Amniotic epithelial cell (primary cell): ENCODE data around the gene USP24.

Experiments
- DNase-seq: peaks from one replicate; pipeline ENCODE4 v3.0.0-alpha.2; 2010; ENCODE audit warnings: low read depth

The USP24 gene

DNA sequence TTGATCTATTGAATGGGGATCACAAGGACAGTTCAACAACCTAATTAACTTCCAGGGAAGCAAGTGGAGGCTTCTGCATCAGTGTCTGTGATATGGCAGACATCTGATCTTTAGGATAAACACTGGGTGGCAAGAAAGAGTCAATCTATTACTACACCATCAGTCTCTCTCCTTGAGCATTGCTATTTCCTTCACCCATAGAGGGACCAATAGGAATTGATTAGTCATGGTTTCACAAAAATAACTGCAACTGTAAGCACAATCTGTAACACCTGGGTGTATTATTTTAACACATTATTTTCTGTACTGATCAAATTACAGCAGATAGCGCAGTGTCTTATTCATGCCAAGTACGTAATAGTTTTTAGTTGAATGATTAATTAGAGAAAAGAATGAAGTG lies 50.3 kb downstream of the USP24 start:
- no peak for DNase-seq

DNA sequence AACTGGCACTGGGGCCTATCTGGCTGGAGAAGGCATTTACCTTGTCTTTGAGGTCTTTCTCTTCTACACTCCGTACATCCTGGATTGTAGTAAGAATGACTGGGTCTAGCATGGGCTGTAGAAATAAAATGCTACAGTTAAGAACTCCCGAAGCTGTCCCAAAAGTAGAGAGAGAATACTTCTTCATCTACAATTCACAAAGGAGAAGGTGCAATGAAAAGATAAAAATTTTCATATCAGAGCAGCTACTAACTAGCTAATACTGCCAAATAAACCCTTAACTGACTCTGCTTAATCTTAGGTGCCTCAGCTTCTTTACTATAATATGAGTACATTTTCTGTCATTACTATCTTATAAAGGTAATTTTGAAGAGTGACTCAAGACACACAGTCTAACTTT lies 55.6 kb downstream of the USP24 start:
- no peak for DNase-seq

DNA sequence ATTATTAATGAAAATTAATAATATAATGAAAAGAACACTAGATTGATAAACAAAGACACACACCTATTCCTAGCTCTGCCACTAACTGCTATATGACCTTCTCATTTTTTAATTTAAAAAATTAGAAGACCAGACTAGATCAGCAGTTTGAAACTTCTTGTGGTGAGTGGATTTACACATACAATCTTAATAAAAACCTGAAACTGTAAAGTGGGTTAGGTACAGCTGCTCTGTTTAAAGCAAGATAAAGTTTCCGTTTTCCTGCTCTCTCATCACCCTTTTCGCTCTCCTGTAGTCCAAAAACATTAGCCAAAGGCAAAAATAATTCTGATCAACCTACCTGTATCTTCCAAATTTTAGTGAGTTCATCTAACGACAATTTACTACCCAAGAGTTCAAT lies 58.6 kb downstream of the USP24 start:
- DNase-seq = no peak

DNA sequence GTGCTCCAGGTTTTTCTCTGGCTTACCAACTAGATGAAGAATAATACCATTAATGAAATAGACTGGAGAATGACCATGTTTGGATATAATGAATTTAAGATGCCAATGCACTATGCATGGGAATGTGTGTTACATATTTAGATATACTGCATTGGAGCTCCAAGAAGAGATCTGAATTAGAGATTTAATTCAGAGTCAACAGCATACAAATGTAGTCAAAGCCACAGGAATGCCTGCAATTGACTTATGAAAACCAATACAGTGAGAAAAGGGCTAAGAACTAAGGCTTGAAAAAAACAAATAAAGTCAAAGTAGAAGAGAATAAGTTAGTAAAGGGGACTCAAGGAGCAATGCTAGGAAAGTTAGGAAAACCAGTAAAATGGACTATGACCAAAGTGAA lies 59.1 kb downstream of the USP24 start:
- DNase-seq = no peak

DNA sequence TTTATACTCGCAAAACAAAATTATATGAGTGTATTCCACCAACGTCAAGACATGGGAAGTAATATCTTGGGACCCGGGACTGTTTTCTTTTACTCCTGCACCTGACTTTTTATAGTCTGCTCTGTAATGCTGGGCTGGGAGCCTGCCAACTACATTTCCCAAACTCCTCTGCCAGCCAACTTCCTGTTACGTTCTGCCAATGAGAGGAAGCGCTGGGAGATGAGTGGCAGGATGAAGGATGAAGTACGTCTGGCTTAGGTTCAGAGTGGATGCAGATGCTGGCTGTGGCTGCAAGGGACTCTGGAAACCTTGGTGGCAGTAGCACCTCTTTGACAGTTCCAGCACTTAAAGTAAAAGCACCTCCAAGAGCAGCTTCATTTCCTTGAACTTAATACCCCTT lies 59.6 kb downstream of the USP24 start:
- peak; percentile 41 for DNase-seq

DNA sequence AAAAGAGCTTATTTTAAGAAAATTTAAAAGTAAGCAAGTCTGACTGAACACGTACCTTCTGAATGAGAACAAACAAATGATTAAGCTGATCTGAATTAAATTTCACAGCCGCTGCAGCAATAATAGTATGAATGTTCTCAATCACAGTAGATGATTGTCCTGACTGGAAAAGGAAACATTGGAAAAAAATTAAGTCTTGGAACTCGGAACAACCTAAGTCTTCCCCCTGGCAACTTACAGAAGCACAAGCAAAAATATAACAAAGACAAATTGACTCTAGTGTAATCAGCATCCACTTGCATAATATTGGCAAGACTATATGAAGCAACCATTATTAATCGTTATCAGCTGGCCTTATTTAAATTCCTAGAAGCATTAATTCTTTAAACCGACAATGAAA lies 60.5 kb downstream of the USP24 start:
- no peak for DNase-seq

DNA sequence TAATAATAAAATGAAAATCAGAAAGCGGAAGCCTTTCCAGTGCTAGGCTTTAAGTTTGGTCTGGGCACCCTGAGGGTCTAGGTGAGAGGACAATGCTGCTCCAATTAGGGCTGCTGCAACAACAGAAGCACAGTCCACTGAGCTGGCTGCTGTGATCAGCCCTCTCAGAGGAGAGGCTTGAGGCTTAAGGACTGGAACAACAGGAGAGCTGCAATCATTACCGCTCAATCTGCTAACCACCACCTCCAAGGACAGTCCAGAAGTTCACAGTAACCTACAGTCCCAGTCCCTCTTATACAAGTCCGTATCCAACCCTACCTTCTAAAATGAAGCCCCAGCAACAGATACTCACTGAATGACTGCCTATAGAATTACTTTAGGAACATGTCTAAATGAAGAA lies 62.1 kb downstream of the USP24 start:
- DNase-seq = no peak

DNA sequence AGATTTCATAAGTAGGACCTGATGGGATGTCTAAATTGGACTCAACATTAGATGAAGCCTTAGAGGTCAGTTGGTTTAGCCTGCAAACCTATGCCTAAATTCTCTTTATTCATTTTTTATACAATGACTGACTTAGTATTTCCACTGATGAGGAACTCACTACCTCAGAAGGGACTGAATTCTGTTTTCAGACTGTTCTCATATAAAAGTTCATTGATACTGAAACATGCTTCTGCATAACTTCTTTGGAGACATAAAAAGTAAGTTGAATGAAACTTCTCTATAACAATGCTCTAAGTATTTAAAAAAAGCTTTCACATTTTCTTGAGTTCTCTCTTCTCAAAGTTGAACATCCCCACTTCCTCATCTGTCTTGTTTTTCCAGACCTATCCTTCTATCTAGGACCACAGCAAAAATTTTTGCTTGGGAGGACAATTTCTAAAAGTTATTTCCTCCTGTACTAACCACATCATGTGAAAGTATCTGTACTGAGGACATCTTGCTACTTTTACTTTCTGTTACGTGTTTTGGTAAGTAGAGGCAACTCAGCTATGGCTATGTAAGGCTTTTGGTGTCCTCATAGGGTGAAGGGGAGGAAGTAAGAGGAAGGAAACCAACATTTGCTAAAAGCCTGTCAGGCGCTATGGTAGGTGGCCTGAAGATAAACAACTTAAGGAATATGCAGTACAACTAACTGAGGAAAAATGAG lies 64.1 kb downstream of the USP24 start:
- no peak for DNase-seq

DNA sequence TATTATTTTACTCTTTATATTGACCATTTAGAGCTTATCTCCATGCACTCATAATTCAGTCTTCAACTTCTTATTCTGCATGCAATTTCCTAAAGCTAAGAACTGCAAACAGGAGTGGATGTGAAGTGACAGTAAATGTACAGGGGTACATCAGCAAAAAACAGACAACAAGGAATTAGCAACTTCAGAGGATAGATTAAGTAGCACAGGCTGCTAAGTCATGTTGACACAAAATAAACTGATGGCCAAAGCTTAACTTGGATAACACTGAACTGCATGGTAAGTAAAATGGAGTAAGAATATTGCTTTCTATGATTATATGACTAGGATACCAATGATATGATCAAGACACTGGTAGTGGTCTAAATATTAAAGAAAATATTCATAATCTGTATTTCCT lies 66.5 kb downstream of the USP24 start:
- DNase-seq = no peak

DNA sequence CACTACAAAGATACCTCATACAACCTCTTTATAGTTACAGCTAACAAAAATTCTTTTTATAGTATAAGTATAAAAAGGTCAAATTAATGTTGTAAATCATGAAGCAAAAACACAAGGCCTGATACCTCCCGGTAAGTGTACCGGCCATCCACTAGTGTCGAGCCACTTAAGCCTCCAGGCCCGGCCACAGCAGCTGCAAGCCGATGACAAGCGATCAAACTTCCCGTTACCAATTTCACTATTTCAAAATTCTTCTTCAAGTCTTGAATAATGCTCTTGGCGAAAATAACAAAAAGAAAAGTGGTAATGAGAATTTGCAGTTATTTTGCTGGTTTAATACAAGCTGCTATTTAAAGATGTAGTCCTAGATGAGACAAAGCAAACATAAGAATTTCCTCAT lies 67.6 kb downstream of the USP24 start:
- DNase-seq = no peak

DNA sequence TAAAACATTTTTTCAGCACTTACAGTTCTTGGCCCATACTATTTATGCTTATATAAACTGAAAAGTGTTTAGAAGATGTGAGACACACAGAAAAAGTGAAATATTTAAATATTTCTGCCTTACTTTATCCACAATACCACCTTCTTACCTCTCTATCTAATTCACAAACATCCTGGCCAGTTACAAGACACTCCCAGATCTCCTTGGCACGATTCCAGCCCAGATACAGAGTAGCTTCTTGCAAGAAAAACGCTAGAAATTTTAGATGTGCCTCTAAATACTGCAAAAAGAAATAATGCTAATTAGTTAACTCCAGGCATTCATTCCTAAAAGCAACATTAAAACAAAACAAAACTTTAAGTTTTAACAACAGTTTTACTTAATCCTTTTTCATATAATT lies 68.4 kb downstream of the USP24 start:
- peak; percentile 38 for DNase-seq

DNA sequence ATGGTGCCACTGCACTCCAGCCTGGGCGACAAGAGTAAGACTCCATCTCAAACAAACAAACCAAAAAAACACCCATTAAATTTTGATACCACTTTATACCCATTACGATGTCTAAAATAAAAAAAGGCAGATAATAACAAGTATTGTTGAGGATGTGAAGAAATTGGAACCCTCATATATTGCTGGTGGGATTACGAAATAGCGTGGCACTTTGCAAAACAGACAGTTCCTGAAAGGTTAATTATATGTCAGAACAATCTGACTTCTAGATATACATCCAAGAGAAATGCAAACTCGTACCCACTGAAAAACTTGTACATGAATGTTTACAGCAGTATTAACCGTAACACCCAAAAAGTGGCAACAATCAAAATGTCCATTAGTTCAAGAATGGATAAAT lies 70.3 kb downstream of the USP24 start:
- DNase-seq = no peak

DNA sequence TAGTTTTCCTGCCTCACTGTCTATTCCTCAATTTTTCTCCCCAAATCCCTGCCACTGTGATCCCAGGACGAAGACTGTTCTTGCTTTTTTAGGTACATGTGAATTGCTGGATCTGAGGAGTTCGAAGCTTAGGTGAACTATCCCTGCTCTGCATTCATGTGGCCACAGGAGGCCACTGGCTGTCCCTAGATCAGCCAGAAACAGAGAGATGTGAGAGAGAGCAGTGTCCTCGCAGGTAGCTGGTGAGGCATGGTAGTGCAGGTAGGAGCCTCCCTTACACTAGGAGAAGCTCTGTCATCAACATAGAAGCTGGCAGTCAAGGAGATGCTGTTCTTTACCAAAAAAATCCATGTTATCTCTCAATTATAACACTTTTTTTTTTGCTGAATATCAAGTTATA lies 71.5 kb downstream of the USP24 start:
- DNase-seq = no peak

DNA sequence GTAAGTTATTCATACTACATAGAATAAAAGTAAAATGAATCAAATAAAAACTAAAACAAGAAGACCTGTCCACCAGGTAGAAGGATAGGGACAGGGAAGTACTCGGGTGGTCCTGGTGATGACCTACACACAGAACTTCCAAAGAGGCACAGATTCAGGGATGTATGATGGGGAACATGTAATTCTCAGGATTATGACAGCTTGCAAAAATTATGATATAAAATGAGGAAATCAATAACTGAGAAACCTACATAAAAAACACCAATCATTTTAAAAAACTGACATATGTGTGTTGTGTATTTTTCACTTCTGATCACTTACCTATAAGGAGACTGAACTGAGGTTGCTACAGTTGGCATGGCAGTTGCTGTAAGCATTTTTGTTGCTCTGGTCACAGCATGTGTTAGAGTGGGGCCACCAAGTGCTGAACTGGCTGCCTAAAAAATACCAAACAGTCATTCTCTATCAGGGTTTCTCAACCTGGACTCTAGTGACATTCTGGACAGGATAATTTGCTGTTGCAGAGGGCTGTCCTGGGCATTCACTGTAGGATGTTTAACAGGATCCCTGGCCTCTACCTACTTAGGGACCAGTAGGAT lies 73.8 kb downstream of the USP24 start:
- DNase-seq = no peak

DNA sequence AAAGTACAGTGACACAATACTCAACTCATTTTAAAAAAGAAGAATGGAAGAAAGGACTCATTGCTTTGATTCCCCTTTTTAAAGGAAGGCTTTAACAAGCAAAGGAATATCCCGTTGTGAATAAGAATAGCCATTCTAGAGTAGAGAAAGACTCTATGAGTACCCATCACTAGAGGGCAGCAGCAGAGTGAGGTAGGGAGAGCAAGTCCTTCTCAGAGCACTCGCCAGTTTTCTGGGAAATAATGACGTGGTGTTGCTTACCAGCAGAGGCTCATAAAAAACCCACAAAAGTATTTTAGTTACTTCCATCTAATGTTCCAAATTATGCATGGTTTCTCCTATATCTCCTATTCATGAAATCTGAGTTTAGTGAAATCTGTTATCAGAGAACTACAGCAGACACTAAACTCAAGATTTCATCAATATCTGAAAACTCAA lies 74.6 kb downstream of the USP24 start:
- peak; percentile 87 for DNase-seq

DNA sequence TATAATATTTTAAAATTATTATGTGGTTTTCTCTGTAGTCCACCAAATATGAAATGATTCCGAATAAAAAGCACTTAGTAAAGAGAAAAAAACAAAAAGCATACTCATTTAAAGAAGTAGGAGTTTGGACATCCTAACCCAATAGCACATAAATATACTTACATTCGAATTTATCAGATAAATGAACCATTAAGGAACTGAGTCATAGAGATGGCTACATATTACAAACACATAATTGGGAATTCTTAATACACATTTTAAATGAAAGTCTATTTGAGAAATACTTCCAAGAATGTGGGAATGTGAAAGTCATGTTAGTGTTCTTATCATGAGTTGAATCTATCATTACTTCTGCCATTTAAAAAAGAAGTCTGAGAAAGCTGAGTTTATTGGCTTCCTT lies 75.0 kb downstream of the USP24 start:
- peak; percentile 25 for DNase-seq

DNA sequence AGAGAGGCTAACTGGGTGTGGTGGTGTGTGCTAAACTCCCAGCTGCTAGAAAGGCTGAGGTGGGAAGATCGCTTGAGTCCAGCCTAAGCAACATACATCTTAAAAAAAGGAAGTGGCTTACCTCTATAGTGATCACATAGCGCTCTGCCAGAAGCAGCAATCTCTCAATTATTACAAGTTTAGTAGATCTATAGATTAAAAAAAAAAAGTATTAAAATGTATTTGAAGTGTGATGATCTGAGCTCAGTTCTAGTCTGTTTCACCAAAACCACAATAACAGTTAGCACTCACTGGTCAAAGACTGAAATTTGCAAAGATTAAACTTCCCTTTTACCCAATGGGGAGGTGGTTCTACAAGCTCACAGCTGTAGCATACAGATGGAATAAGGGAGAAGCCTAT lies 76.3 kb downstream of the USP24 start:
- no peak for DNase-seq

DNA sequence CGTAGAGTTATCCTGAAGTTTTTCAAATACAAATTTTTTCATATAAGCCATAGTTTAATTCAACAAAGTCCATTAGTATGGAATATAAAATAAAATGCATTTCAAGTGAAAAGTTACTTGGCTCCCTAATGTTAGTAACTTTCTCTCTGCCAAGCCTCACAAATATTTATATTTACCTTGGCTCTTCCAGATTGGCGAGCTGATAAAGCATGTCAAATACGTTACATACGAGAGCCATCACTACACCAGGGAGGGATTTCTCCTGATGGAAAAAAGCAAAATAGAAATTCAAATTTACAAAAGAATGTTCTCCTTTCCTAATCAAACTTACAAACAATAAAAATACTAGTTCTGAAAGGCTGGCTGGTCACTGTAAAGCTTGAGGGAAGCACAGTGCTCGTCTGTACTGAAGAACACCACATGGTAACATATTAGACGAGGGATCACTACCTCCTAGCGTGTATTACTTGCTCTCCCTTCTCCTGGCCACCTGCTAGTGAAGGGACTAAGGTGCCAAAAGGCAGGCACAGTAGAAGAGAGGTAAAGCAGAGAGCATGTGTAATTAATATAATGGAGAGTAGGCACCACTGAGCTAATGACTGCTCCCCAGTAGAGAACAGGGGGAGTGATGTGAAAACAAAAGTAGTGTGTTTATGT lies 80.9 kb downstream of the USP24 start:
- no peak for DNase-seq

DNA sequence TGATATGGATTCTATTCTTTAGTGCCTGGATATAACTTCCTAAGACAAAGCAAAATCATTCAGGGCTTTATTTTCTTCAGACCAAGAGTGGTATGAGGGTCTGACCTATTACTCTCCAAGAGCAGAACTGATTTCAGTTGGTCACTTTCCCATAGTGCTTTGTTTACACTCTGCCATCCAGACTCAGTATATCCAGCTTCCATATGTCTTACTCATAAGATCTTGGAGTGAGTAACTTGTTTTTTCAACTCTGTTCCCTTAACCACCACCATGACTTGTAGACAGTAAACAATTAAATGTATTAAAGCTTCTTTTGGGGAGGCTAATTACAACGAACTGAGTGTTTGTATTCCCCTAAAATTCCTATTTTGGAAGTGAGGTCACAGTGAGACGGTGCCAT lies 83.4 kb downstream of the USP24 start:
- DNase-seq = peak; percentile 85

DNA sequence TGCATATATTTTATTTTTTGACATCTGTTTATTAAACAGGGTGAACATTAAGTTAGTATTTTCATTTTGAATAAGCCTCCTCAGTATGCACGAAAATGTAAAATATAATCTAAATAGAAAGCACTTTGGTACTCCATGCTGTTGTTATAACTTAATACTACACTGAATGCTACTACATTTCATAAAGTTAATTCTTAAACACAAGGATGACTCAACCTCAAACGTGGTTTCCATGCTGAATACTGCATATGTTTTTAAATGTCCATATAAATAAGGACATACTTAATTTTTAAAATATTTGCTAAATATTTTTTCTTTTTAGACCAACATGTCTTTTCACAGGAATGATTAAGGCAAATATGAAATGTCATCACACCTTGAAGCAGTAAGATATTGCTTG lies 83.9 kb downstream of the USP24 start:
- DNase-seq = no peak

DNA sequence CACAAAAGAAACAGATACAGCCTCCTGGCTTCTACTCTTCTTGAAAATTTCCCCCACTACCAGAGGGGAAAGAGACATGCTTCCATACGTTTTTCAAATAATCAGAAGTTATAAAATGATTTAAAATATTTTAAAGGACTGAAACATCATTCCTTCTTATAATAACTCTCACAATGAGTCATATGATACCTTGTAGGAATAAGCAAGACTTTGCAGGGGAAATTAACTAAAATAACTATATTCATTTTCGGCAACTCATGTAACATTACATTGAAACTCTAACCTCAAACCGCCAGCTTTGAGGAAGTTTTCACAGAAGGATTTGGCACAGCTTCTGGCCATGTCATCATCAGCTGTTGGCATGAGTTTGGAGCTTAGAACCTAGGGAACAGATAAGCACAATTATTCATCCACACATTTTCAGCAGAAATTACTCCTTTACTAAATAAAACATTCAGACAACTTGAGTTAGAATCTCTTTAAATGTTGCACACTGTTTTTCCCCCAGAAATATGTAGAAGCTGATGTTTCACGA lies 85.9 kb downstream of the USP24 start:
- DNase-seq = peak; percentile 96

DNA sequence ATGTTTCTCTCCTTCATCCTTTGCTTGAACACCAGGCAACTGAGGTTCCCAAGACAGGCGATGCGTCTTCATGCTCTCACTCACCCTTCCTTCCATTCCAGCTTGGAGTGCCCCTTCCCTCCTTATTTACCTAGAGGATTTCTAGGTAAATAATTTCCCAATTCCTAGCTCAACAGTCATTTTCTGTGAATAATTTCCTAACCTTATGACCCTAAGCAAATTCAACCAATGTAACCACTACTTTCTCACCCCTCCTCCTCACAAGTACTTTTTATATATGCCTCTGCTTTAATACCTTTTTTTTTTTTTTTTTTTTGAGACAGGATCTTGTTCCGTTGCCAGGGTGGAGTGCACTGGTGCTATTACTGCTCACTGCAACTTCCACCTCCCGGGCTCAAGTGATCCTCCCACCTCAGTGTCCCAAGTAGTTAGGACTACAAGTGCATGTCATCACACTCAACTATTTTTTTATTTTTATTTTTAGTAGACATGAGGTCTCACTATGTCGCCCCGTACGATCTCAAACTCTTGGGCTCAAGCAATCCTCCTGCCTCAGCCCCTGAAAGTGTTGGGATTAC lies 86.7 kb downstream of the USP24 start:
- no peak for DNase-seq

DNA sequence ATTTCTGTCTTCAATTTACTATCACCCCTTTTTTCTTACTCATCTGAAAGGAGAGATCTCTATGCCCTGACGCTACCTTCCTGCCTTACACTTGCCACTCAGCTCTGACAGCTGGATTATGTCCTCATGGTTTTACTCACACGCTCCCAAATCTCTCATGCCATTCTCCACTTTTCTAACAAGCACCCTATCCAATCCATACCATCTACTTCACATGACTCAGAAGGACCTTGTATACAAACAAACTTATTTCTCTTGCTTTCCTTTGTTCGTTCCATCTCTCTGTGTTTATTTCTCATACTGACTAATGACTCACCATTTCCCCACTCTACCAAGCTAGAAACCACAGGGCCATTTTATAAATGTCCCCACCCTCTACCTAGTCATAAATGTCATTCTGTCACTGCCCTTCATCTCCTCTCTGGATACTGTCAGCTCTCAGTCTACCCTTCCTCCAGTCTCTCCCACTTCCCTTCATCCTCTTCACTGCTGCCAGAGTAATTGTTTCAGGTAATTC lies 87.3 kb downstream of the USP24 start:
- peak; percentile 59 for DNase-seq
